Central memory CD4-positive, alpha-beta T cell (primary cell): ENCODE data around the gene KRT15.

ENCODE experiments used
- DNase-seq: peaks from one replicate; pipeline ENCODE4 v3.0.0; 2022

The KRT15 gene

GRCh38 chr17:41476866-41477815 is 41.5 kb downstream of the KRT15 start:
- no peak for DNase-seq

GRCh38 chr17:41475421-41475820 is 43.3 kb downstream of the KRT15 start:
- no peak for DNase-seq

GRCh38 chr17:41474863-41475262 is 43.8 kb downstream of the KRT15 start:
- DNase-seq = no peak

DNA sequence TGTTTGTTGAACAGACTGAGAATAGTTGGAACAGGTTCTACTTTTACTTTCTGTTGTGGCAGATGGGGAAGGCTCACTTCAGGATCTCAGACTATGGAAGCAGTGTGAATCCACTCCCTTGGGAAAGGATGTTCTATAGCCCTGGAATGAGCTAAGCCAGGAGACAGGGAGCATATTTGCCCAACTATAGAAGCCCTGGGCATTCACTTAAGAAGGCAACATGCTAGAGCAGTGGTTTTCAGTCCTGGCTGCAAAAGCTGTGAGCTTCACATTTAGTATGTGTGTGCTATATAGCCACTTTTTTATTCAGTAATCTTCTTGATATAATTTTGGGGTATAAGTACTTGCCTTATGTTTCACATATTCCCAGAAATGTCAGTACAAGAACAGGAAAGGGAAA is 50.3 kb downstream of the KRT15 start:
- no peak for DNase-seq

DNA sequence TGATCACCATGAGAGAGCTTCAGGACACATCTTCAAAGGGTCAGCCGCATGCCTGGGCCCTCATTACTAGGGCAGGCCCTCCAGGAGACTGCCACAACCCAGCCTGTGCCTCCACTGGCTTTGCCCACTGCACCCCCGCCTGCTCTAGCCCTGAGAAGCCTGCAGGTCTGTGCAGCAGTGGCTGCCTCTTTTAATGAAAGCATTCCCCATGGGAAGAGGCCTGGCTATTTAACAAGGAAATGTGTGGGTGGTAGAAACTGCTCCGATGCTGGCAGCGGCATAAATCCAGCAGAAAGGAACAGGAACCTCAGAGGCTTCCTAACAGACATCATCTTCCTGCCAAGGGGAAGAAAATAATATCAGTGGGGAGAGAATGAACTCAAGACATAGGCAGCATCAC is 51.1 kb downstream of the KRT15 start:
- no peak for DNase-seq

GRCh38 chr17:41466988-41467387 is 51.7 kb downstream of the KRT15 start, which contains the start of gene KRT32:
Gene KRT32, minus strand, starts transcription at chr17:41467386. Its CDS starts 61 bp downstream, at chr17:41467325.
- DNase-seq = no peak

GRCh38 chr17:41464682-41465081 is 54.0 kb downstream of the KRT15 start:
- DNase-seq = no peak

GRCh38 chr17:41464173-41464572 is 54.5 kb downstream of the KRT15 start:
- DNase-seq = no peak

DNA sequence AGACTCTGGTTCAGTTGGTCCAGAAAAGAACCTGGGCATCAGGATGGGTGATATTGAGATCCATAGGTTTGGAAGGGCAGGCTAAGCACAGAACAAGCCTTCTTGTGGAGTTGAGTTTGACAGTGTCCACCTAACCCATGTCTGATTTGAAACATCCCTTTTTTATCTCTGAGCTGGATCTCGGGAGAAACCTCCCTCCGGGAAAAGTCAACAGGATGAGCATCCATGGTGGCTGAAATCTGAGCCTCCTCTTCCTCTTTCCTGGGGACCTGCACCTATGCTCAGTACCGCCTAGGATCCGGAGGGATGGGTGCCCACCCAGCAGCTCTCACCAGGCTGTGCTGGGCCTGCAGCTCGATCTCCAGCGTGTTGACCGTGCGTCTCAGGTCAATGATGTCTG is 54.9 kb downstream of the KRT15 start:
- no peak for DNase-seq
